Activated CD8-positive, alpha-beta memory T cell treated with anti-CD3 and anti-CD28 coated beads for 36 hours (primary cell): ENCODE data around the gene DHX8. TPM values are rescaled to one million over a fixed set of nuclear protein-coding genes. Genes with fewer than 3 reads are reported as not detected.

ENCODE experiments used
- CTCF ChIA-PET: fragments of 350-600 bp; sonication (Branson Sonifier 250); formaldehyde crosslinking; loops from one replicate; lab custom pipeline; 2021; ENCODE audit warnings: antibody characterized with exemption; lab: Charles Lee
- POLR2A ChIA-PET: fragments of 350-600 bp; sonication (Branson Sonifier 250); formaldehyde crosslinking; loops from one replicate; lab custom pipeline; 2021; ENCODE audit warnings: antibody characterized with exemption; lab: Charles Lee
- total RNA-seq, 2 experiments: library from RNA; stranded (reverse); gene quantifications; one replicate each; pipeline ENCODE4 v1.2.3, GENCODE V29; 2021

The DHX8 gene
- total RNA-seq, 2 experiments from 2014 or later: 53.6 to 55.4 TPM

- POLR2A ChIA-PET: no interaction called here
- CTCF ChIA-PET: no interaction called here
Observed at GRCh38 chr17:43559161-43559816, 75.5 kb downstream of the DHX8 start.

DNA sequence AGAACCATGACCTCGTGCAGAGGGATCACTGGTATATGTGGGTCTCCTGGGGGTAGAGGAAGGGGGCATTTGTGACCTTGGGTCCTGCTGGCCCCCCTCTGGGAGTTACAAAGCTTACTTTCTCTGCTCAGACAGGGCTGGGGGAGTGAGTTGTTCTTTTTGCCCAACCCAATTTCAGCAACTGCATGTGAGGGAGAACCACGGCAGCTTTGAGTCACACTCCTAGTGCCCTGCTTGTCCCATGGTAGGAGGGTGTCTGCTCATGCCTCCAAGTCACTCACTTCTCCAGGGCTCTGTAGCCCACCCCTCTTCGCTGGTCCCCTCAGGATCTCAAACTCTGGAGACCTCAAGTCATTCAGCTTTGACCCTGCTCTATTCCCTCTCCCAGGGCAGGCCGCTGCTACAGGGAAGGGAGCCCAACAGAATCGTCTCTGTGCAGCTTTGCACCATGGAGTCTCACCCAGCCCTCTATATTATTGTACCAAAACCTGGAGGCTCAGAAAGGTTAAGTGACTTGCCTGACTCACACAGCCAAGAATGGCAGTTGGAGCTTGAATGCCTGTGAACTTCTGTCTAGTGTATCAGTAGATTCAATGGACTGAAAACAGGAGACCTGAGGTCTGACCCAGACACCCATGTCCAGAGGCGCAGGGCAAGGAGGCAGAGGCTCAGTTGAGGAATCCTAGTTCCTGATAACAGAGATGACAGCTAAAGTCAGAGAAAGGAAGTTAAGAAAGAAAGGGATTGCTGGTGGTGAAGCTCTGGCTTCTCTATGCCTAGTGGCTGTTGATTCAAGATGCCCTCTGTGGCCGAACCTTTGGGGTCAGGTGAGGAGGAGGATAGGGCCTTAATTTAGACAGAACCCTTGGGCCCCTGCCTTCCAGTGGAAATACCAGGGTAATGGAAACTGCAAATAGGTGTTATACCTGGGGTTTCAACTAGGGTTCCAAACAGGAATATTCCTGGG lies 77.0 kb downstream of the DHX8 start:
- ChIA-PET POLR2A (no interaction called here), CTCF (no interaction called here)

DNA sequence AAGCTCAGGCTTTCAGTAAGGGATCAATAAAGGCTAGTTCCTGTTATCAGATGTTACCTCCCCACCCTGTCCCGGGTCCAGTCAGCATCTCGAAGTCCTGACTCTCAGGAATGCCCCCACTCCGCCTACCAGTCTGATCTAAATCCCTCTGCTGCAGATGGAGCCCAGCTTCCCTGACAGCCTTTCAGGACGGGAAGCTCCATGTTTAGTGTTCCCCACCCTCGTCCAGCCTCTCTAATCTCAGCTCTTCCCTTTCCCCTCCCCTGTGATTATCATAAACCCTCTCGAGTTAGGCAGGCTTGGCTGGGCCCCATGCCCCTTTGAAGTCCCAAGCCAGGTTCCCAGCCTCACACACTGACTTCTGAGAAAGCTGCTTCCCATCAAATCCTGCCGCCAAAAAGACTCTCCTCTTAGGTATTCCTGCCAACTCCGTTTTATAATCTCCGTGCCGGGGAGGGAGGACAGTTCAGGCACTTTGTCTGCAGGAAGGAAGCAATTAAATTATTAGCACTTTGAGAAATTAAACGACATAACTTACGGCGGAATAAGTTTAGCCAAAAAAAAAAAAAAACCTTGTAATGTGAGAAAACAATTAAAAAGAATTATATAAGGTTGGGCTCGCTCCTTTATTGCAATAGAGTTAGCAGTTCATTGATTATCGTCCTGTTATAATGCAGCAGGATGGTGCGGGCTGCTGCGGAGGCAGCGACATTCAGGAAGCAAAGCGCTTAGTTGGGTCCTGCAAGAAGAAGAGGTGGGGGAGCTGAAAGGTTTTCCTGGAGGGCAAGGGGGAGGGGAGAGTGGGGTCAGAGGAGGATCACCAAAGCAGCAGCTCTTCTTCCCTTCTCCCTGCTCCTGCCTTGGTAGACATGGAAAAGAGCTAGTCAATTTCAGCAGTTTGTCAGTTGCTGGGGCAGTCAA lies 79.2 kb downstream of the DHX8 start:
- CTCF ChIA-PET: interaction anchor here (1.0 to 1.4 kb wide), 2 partner anchors 14 to 111 kb away, joined by 3 to 4 read pairs; no protein-coding TSS in a partner anchor
- POLR2A ChIA-PET: no interaction called here

- POLR2A ChIA-PET: no interaction called here
- CTCF ChIA-PET: interaction anchor here (1.0 kb wide), 1 partner anchor 110 kb away, joined by 3 read pairs; no protein-coding TSS in a partner anchor
Observed at GRCh38 chr17:43563600-43564594, 80.1 kb downstream of the DHX8 start.

- ChIA-PET CTCF (interaction anchor here (1.2 kb wide), 1 partner anchor 9 kb away, joined by 3 read pairs; no protein-coding TSS in a partner anchor), POLR2A (no interaction called here)
Observed at GRCh38 chr17:43568506-43569082, 84.8 kb downstream of the DHX8 start.

GRCh38 chr17:43570518-43570928 lies 86.7 kb downstream of the DHX8 start:
- POLR2A ChIA-PET: interaction anchor here (0.6 kb wide), 1 partner anchor 128 kb away, joined by 4 read pairs; no protein-coding TSS in a partner anchor
- CTCF ChIA-PET: interaction anchor here (0.8 to 1.5 kb wide), 2 partner anchors 9 to 103 kb away, joined by 3 to 8 read pairs; no protein-coding TSS in a partner anchor

DNA sequence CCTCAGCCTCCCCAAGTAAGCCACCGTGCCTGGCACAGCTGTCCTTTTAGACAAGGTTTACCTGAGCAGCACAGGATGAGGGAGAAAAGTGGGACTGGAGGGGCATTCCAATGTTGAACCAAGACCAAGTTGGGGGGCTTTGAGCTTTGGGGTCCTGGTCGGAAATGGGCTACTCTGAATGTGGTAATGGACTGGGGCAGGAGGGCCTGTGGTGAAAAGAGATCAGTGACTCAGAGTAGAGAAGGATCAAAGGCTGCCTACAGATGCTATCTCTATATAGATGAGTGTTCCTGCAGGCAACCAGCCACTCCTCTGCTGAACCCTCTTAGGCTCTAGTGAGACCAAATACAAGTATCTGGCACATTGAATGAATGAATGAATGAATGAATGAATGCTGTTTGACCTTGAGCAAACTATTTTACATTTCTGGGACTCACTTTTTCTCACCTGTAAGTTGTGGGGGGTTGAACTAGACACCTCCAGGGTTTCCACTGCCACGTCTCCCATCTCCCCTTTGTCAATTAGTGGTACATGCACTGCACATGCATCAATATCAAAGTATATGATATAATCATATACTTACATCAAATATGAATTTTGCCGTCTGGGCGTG lies 88.7 kb downstream of the DHX8 start:
- ChIA-PET CTCF (interaction anchor here (0.5 to 1.7 kb wide), 2 partner anchors 22 to 188 kb away, joined by 3 to 4 read pairs; no protein-coding TSS in a partner anchor), POLR2A (no interaction called here)

GRCh38 chr17:43573579-43574321 lies 90.0 kb downstream of the DHX8 start:
- POLR2A ChIA-PET: interaction anchor here (0.5 kb wide), 1 partner anchor 496 kb away, joined by 6 read pairs; no protein-coding TSS in a partner anchor

GRCh38 chr17:43574348-43574747 lies 90.6 kb downstream of the DHX8 start:
- CTCF ChIA-PET: interaction anchor here (0.6 to 1.8 kb wide), 3 partner anchors 12 to 382 kb away, joined by 3 to 6 read pairs (median 3); no protein-coding TSS in a partner anchor
- POLR2A ChIA-PET: interaction anchor here (0.5 kb wide), 1 partner anchor 495 kb away, joined by 6 read pairs; no protein-coding TSS in a partner anchor

More at GRCh38 chr17:43573579-43574321, 90.0 kb downstream of the DHX8 start:
- CTCF ChIA-PET: interaction anchor here (0.6 to 1.8 kb wide), 4 partner anchors 12 to 383 kb away, joined by 3 to 6 read pairs (median 4); no protein-coding TSS in a partner anchor

- CTCF ChIA-PET: interaction anchor here (1.1 to 1.8 kb wide), 2 partner anchors 11 to 120 kb away, joined by 3 to 6 read pairs; no protein-coding TSS in a partner anchor
- POLR2A ChIA-PET: no interaction called here
Observed at GRCh38 chr17:43574896-43575525, 91.2 kb downstream of the DHX8 start.

Other genes with a start within 250 kb of the DHX8 start
- 1,000 to 10,000 TPM; 2,386 to 3,070 TPM for gene RNU2-1, start 250.0 kb upstream of the DHX8 start, total RNA-seq
- 1 to 10 TPM; 2.2 to 2.6 TPM for gene ARL4D, start 85.0 kb upstream of the DHX8 start, total RNA-seq
- 10 to 100 TPM in 1 of 2 experiments, 1 to 10 TPM in 1; 9.8 to 10.0 TPM for gene ETV4, start 62.4 kb downstream of the DHX8 start, total RNA-seq
- gene MEOX1, start 177.9 kb downstream of the DHX8 start, total RNA-seq: under 1 TPM; 0.42 to 0.55 TPM